GM18951 (cell line): ENCODE results near the gene DENND5A.
"Not testable (repeated sequence)": the region's sequence is repeated elsewhere in the genome, so short reads cannot be mapped to it uniquely, and the experiment has no call there.

Source experiments
- POLR2A ChIP-seq: IDR thresholded peaks from 4 replicates; pipeline ENCODE4 v1.6.1; 2011; ENCODE audit warnings: mild to moderate bottlenecking; ENCODE audit not compliant: insufficient read length, insufficient read depth; ENCODE audit errors: extremely low read depth
- in situ Hi-C: fragments of 300-500 bp; cut with MboI; formaldehyde crosslinking; loops from one replicate; pipeline ENCODE4 v1.12.0; 2022; ENCODE audit warnings: low sequenced_read_pairs, mixed read lengths, inconsistent platforms; ENCODE audit not compliant: unreplicated experiment

Gene DENND5A

GRCh38 chr11:9211322-9211721 is 53.8 kb downstream of the DENND5A start:
- in situ Hi-C loops = no loop called here
- TF ChIP-seq POLR2A = no peak

- no peak for TF ChIP-seq POLR2A
- in situ Hi-C loops = no loop called here
These were observed 54.2 kb downstream of the DENND5A start for GRCh38 chr11:9210922-9211320.

- TF ChIP-seq POLR2A = no peak
- in situ Hi-C loops = no loop called here
These were observed 54.8 kb downstream of the DENND5A start for GRCh38 chr11:9210224-9210921.

GRCh38 chr11:9209604-9210003 is 55.5 kb downstream of the DENND5A start:
- in situ Hi-C loops = not testable (repeated sequence)

- no peak for TF ChIP-seq POLR2A
- in situ Hi-C loops = no loop called here
These were observed 56.2 kb downstream of the DENND5A start for GRCh38 chr11:9208726-9209501.

- in situ Hi-C loops = no loop called here
- no peak for TF ChIP-seq POLR2A
These were observed 57.9 kb downstream of the DENND5A start for GRCh38 chr11:9207229-9207628.

- TF ChIP-seq POLR2A = no peak
- in situ Hi-C loops = no loop called here
These were observed 58.7 kb downstream of the DENND5A start for GRCh38 chr11:9206496-9206895.

GRCh38 chr11:9203691-9204311 is 61.3 kb downstream of the DENND5A start:
- no peak for TF ChIP-seq POLR2A
- in situ Hi-C loops = no loop called here

GRCh38 chr11:9201372-9202162 is 63.6 kb downstream of the DENND5A start:
- no peak for TF ChIP-seq POLR2A
- in situ Hi-C loops = no loop called here

GRCh38 chr11:9200471-9200870 is 64.7 kb downstream of the DENND5A start:
- TF ChIP-seq POLR2A = no peak
- in situ Hi-C loops = no loop called here

GRCh38 chr11:9193316-9193715 is 71.8 kb downstream of the DENND5A start:
- in situ Hi-C loops = no loop called here

GRCh38 chr11:9192561-9192960 is 72.6 kb downstream of the DENND5A start:
- no peak for TF ChIP-seq POLR2A
- in situ Hi-C loops = no loop called here

More at GRCh38 chr11:9193316-9193715, 71.8 kb downstream of the DENND5A start:
- no peak for TF ChIP-seq POLR2A

GRCh38 chr11:9190326-9191016 is 74.7 kb downstream of the DENND5A start:
- in situ Hi-C loops = not testable (repeated sequence)

GRCh38 chr11:9188860-9189259 is 76.3 kb downstream of the DENND5A start:
- in situ Hi-C loops = not testable (repeated sequence)
